ENCODE data around the gene PLPP3. TPM values are rescaled to one million over a fixed set of nuclear protein-coding genes. Genes with fewer than 3 reads are reported as not detected.
"Not testable (repeated sequence)": the region's sequence is repeated elsewhere in the genome, so short reads cannot be mapped to it uniquely, and the experiment has no call there.

The PLPP3 gene
- polyA plus RNA-seq (ENCODE audit: insufficient read length in 4 of 4) = 100 to 1,000 TPM; 109 to 128 (median 119) TPM

DNA sequence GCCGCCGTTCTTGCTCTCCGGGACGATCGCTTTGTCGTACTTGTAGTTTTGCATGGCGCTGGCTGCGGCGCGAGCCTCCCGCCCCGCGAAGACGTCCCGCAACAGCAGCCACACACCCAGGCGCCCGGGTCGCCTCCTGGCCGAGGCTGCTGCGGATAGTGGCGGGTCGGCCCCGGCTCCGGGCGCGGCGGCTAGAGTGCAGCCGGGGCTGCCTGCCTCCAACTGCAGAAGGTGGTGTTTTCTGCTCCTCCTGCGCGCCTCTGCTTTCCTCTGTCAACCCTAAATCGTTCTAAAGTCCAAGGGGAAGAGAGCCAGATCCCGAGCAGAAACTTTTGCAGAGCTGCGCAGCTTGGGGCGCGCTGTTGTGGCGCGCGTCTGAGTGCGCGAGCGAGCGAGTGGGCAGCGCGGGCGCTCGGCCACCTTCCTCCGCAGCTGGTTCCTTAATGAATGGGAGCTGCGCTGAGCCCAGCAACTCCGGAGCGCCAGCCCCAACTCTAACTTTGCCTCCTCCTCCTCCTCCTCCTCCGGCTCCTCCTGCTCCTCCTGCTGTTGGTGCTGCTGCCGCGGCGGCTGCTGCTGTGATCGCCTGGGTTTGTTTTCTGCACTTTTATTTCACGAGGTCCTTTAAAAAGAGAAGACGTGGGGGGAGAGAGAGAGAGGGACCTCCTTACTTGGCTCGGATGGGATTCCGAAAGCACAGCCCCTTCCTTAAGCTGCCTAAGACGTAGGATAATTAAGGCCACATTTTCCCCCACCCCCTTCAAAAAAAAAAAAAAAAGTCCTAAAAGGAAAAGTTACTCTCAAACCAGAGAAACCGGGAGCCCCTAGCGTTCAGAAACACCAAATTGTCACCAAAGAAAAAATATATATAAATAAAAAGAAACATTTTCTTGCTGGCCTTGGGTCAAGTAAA, at the start of gene PLPP3:
PLPP3 (minus strand) TSS at position 601 of the 913 bp plus-strand sequence; CDS start at position 54, 547 bp downstream.
- peak; percentile 81 to 90 (median 86) for DNase-seq (ENCODE audit: low read depth in 4 of 4, low spot score in 2 of 4)

- DNase-seq (ENCODE audit: low read depth in 4 of 4, low spot score in 2 of 4) = no peak
Measured at GRCh38 chr1:56627636-56628039, 48.3 kb upstream of the PLPP3 start.

GRCh38 chr1:56627019-56627635, 47.8 kb upstream of the PLPP3 start:
- DNase-seq (ENCODE audit: low read depth in 4 of 4, low spot score in 2 of 4) = no peak

DNA sequence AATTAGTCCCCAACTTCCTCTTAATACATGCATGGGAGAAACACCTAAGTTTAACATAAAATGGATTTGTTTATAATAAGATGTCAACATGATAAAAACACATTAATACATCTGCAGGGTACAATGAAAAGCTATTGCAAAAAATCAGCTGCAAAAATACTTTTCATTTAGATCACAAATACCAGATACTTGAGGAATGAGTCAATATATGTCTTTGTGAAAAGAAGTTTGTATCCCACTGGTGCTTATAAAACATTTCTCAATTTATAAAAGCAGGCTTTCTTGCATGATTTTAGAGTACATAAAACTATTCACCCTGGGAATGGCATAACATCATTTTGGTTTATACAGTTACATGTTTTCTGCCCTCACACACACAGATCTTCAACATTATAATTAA, 47.2 kb upstream of the PLPP3 start:
- DNase-seq (ENCODE audit: low read depth in 4 of 4, low spot score in 2 of 4) = no peak

DNA sequence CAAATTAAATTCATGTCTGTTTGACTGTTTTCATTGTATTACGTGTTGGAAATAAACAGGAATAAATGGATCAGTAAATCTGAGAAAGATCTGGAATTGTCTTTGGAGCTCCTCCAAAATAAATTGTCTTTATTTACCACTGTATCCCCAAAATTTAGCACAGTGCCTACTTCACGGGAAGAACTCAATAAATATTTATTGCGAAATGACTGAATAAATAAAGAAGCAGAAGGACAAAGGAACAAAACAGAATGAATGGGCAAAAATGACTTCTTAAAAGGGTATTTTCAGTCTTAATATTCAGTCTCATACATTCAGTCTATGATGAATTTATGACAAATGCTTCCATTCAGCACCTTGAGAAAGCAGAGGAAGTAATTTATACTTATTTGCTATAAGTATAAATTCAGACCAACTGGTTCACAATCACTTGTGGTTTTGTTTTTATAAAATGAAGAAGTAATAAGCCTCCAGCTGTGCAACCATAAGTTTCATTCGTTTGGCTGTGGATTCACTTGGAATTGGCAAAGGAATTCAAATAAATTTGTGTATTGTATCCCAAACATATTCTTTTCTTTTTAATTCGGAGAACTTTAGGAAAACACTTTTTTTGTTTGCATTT, 46.6 kb upstream of the PLPP3 start:
- DNase-seq (ENCODE audit: low read depth in 4 of 4, low spot score in 2 of 4) = no peak

DNA sequence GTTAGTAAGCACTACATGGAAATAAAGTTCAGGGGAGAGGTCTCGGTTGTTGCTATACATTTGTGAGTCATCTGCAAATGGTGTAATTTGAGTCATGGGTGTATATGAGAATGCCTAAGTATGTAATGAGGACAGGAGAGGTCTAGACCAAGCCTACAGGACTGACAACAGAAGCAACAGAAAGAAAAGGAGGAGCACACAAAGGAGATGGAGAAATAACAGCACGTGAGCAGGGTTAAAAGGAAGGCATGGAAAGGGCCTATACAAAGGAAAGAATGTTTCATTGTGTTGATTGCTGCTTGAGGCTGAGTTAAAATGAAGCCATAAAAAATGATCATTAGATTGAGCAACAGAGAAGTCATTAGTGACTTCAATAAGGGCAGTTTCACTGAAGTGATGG, 37.8 kb upstream of the PLPP3 start:
- no peak for DNase-seq (ENCODE audit: low read depth in 4 of 4, low spot score in 2 of 4)

DNA sequence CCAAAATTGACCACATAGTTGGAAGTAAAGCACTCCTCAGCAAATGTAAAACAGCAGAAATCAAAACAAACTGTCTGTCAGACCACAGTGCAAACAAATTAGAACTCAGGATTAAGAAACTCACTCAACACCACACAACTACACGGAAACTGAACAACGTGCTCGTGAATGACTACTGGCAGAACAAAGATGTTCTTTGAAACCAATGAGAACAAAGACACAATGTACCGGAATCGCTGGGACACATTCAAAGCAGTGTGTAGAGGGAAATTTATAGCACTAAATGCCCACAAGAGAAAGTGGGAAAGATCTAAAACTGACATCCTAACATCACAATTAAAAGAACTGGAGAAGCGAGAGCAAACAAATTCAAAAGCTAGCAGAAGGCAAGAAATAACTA, 31.4 kb upstream of the PLPP3 start:
- DNase-seq (ENCODE audit: low read depth in 4 of 4, low spot score in 2 of 4) = not testable (repeated sequence)

- not testable (repeated sequence) for DNase-seq (ENCODE audit: low read depth in 4 of 4, low spot score in 2 of 4)
Measured at GRCh38 chr1:56610097-56610496, 30.7 kb upstream of the PLPP3 start.

- DNase-seq (ENCODE audit: low read depth in 4 of 4, low spot score in 2 of 4) = not testable (repeated sequence)
Measured at GRCh38 chr1:56595397-56596191, 16.2 kb upstream of the PLPP3 start.

- no peak for DNase-seq (ENCODE audit: low read depth in 4 of 4, low spot score in 2 of 4)
Measured at GRCh38 chr1:56591909-56592308, 12.5 kb upstream of the PLPP3 start.

GRCh38 chr1:56590520-56591011, 11.2 kb upstream of the PLPP3 start:
- no peak for DNase-seq (ENCODE audit: low read depth in 4 of 4, low spot score in 2 of 4)

- DNase-seq (ENCODE audit: low read depth in 4 of 4, low spot score in 2 of 4) = no peak
Measured at GRCh38 chr1:56589369-56589768, 10.0 kb upstream of the PLPP3 start.

DNA sequence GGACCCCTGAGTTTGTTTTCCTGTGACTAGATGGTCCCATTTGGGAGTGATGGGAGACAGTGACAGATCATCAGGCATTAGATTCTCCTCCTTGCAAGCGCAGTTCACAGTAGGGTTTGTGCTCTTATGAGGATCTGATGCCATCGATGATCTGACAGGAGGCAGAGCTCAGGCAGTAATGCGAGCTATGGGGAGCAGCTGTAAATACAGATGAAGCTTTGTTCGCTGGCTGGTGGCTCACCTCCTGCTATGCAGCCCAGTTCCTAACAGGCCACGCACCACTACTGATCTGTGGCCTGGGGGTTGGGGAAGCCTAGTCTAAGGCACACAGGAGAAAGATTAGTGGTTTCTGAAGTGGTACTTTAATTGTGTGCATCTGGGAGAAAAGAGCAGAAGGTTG, 7.1 kb upstream of the PLPP3 start:
- no peak for DNase-seq (ENCODE audit: low read depth in 4 of 4, low spot score in 2 of 4)

- no peak for DNase-seq (ENCODE audit: low read depth in 4 of 4, low spot score in 2 of 4)
Measured at GRCh38 chr1:56585985-56586384, 6.6 kb upstream of the PLPP3 start.

DNA sequence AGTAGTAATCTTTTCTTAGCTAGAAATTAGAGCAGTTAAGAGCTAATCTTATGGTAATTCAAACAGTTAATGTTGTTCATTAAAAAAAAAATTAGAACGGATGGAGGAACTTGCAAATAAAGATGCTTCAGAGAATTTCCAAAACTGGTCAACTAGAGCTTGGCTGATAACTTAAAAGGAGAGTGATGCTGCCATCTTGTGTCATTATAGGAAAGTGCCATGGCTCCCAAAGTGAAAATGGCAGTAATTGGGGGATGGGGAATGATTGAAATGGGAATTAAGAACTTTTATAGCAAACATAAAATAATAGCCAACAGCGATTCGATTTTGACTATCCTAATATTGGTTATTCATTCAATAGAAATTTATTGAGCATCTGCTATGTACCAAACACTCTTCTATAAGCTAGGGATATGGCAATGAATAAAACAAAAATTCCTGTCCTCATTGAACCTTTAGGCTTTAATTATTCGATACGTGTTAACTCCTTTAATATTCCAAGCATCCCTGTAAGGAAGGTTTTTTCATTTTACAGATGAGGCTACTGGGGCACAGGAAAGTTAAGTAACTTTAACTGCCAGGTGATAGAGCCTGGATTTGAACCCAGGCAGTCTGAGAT, 5.7 kb upstream of the PLPP3 start:
- peak; percentile 39 to 62 (median 44) for DNase-seq (ENCODE audit: low read depth in 4 of 4, low spot score in 2 of 4)

- no peak for DNase-seq (ENCODE audit: low read depth in 4 of 4, low spot score in 2 of 4)
Measured at GRCh38 chr1:56583957-56584468, 4.7 kb upstream of the PLPP3 start.

DNA sequence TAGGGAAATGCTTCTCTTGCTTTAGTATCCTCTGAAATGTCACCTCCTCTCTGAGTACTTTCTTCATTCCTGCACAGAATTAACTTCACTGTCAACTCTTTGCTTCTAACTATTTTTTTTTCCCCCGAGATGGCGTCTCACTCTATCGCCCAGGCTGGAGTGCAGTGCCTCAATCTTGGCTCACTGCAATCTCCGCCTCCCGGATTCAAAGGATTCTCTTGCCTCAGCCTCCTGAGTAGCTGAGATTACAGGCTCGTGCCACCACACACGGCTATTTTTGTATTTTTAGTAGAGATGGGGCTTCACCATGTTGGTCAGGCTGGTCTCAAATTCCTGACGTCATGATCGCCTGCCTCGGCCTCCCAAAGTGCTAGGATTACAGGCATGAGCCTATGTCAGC, 1.4 kb upstream of the PLPP3 start:
- DNase-seq (ENCODE audit: low read depth in 4 of 4, low spot score in 2 of 4) = no peak

DNA sequence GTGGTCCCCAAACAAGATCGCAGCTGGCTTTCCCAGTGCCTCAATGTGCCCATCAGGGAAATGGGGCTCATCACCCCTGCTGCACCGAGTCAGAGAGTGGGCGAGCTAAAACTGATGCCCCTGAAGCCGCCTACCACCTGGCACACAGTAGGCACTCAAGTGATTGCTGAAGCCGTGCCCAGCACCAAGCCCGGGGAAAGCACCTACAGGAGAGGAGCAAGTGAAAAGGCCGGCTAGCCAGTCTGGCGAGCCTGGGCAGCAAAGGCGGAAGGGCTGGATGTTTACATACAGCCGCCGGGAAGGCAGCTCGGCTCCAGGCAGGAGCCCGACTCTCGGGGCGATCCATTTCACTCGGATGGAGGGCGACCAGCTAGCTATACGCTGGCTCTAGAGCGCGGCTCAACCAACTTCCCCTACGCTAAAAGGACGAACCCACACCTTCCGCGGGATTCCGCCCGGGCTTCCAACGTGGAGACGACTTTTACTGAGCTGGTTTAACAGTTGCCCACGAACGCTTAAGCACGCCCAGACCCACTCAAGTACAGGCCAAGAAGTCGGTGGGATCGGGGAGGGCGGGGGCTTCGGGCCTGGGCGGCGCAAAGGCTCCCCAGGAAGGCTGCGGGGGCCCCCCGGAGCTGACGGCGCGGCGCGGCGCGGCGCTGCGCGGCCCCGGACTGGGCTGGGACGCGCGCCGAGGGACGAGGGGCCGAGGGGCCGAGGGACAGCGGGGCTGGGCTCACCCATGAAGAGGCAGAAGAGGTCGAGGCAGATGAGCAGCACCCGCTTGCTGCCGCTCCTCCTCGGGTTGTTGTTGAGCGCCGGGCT, 1.0 kb downstream of the PLPP3 start:
- peak; percentile 42 to 67 (median 56) for DNase-seq (ENCODE audit: low read depth in 4 of 4, low spot score in 2 of 4)

All from left renal cortex interstitium (tissue), 4 donors.